H1 (cell line): ENCODE measurements around the gene OBSCN. TPM values are rescaled to one million over a fixed set of nuclear protein-coding genes. Genes with fewer than 3 reads are reported as not detected.

Experiments used
- CTCF ChIA-PET: fragments of 300-600 bp; sonication (Branson Sonifier 250); formaldehyde crosslinking; loops from one replicate; lab custom pipeline; 2021; ENCODE audit not compliant: partially characterized antibody; lab: Charles Lee
- POLR2A ChIA-PET: fragments of 300-600 bp; sonication (Branson Sonifier 250); formaldehyde crosslinking; loops from one replicate; lab custom pipeline; 2021; ENCODE audit warnings: inconsistent platforms; ENCODE audit not compliant: partially characterized antibody; lab: Charles Lee
- DNase-seq, 2 experiments: peaks; one replicate each; pipeline versions ENCODE4 v3.0.0 to v3.0.0-alpha.2; 2010 to 2022; ENCODE audit warnings: low spot score in 2 of 2, low read depth in 1 of 2, mixed read lengths in 1 of 2
- FAIRE-seq: peaks from 2 replicates; lab custom pipeline; 2011; peaks lifted over from hg19 to GRCh38; lab: Jason Lieb, UNC
- H2AFZ ChIP-seq: 2 replicates; pipeline ENCODE4 v1.8.1; 2012; ENCODE audit warnings: low read length, inconsistent platforms
- H2AK5ac ChIP-seq: 2 replicates; pipeline ENCODE4 v1.6.1; 2013; ENCODE audit warnings: low read depth, low read length
- H2BK120ac ChIP-seq: replicated peaks from 2 replicates; pipeline ENCODE3; 2013; ENCODE audit warnings: low read depth, low read length, inconsistent platforms
- H2BK12ac ChIP-seq: 2 replicates; pipeline ENCODE4 v1.6.1; 2013; ENCODE audit warnings: low read depth, low read length
- H2BK15ac ChIP-seq: 2 replicates; pipeline ENCODE4 v1.6.1; 2013; ENCODE audit warnings: low read length
- H2BK20ac ChIP-seq: 2 replicates; pipeline ENCODE4 v1.6.1; 2013; ENCODE audit warnings: low read length
- H2BK5ac ChIP-seq: 2 replicates; pipeline ENCODE4 v1.6.1; 2013; ENCODE audit warnings: low read depth, low read length
- H3K14ac ChIP-seq: 2 replicates; pipeline ENCODE4 v1.6.1; 2013; ENCODE audit warnings: inconsistent platforms; ENCODE audit not compliant: insufficient read length
- H3K18ac ChIP-seq: 2 replicates; pipeline ENCODE4 v1.6.1; 2013; ENCODE audit warnings: low read length; ENCODE audit errors: extremely low read depth
- H3K23ac ChIP-seq: 2 replicates; pipeline ENCODE4 v1.6.1; 2013; ENCODE audit warnings: inconsistent platforms; ENCODE audit not compliant: insufficient read length
- H3K23me2 ChIP-seq: 2 replicates; pipeline ENCODE4 v1.6.1; 2013; ENCODE audit warnings: low read depth, low read length
- H3K27ac ChIP-seq: 2 replicates; pipeline ENCODE4 v1.6.1; 2011; ENCODE audit warnings: low read depth, low read length, inconsistent platforms
- H3K27me3 ChIP-seq, 4 experiments: replicated peaks in 1 of 4; 1 replicate in 1 of 4; 2 replicates in 3 of 4; pipeline versions ENCODE4 v1.6.1 to v1.8.1; 2011 to 2013; ENCODE audit warnings: low read length in 3 of 4, mild to moderate bottlenecking in 3 of 4, inconsistent platforms in 2 of 4, mixed read lengths in 2 of 4, moderate library complexity in 1 of 4; ENCODE audit not compliant: control insufficient read depth in 3 of 4, insufficient read depth in 3 of 4; ENCODE audit errors: extremely low read depth in 1 of 4
- H3K36me3 ChIP-seq, 4 experiments: 2 replicates each; pipeline versions ENCODE4 v1.6.1 to v1.8.1; 2011 to 2013; ENCODE audit warnings: mild to moderate bottlenecking in 4 of 4, low read length in 3 of 4, moderate library complexity in 2 of 4, control low read depth in 1 of 4, inconsistent platforms in 1 of 4; ENCODE audit not compliant: insufficient read depth in 4 of 4, control insufficient read depth in 2 of 4
- H3K4ac ChIP-seq: replicated peaks from 2 replicates; pipeline ENCODE3; 2013; ENCODE audit warnings: low read length, low read depth, mixed read lengths, inconsistent platforms; ENCODE audit not compliant: insufficient read length
- H3K4me1 ChIP-seq, 4 experiments: replicated peaks in 1 of 4; 1 replicate in 1 of 4; 2 replicates in 3 of 4; pipeline versions ENCODE4 v1.6.1 to v1.8.1; 2011 to 2013; ENCODE audit warnings: low read length in 3 of 4, inconsistent platforms in 2 of 4, mixed read lengths in 1 of 4; ENCODE audit not compliant: insufficient read depth in 4 of 4, control insufficient read depth in 3 of 4
- H3K4me2 ChIP-seq, 2 experiments: 2 replicates each; pipeline versions ENCODE4 v1.6.1 to v1.8.1; 2011 to 2013; ENCODE audit warnings: low read depth in 2 of 2, low read length in 2 of 2, control low read depth in 1 of 2, inconsistent platforms in 1 of 2, mild to moderate bottlenecking in 1 of 2; ENCODE audit not compliant: insufficient read depth in 1 of 2
- H3K4me3 ChIP-seq, 4 experiments: fragments of 200-600, 300-600 bp in 1 of 4; sonication (generic), shearing (Covaris generic), sonication (Bioruptor Twin) in 1 of 4; 2 replicates each; pipeline versions ENCODE4 v1.5.1 to v1.8.1; 2011 to 2016; ENCODE audit warnings: low read length in 4 of 4, low read depth in 3 of 4, control low read depth in 2 of 4, inconsistent platforms in 2 of 4, mild to moderate bottlenecking in 2 of 4, mixed read lengths in 1 of 4, moderate library complexity in 1 of 4; ENCODE audit not compliant: insufficient read depth in 2 of 4; ENCODE audit errors: extremely low read depth in 1 of 4
- H3K56ac ChIP-seq: replicated peaks from 2 replicates; pipeline ENCODE3; 2013; ENCODE audit warnings: low read depth, mild to moderate bottlenecking, mixed read lengths, low read length, inconsistent platforms; ENCODE audit not compliant: insufficient read length
- H3K79me1 ChIP-seq: 2 replicates; pipeline ENCODE4 v1.6.1; 2013; ENCODE audit warnings: low read depth, low read length, control low read depth
- H3K79me2 ChIP-seq, 2 experiments: 2 replicates each; pipeline versions ENCODE4 v1.6.1 to v1.8.1; 2012 to 2013; ENCODE audit warnings: low read length in 2 of 2, mild to moderate bottlenecking in 2 of 2, inconsistent platforms in 1 of 2; ENCODE audit not compliant: insufficient read depth in 2 of 2, control insufficient read depth in 1 of 2
- H3K9ac ChIP-seq, 4 experiments: replicated peaks in 1 of 4; 1 replicate in 1 of 4; 2 replicates in 3 of 4; pipeline versions ENCODE4 v1.6.1 to v1.8.1; 2011 to 2013; ENCODE audit warnings: low read depth in 3 of 4, low read length in 3 of 4, control low read depth in 2 of 4, mild to moderate bottlenecking in 2 of 4, moderate library complexity in 2 of 4, inconsistent platforms in 1 of 4; ENCODE audit errors: extremely low read depth in 1 of 4
- H3K9me3 ChIP-seq, 2 experiments: 2 replicates each; pipeline versions ENCODE4 v1.6.1 to v1.8.1; 2012 to 2013; ENCODE audit warnings: mild to moderate bottlenecking in 2 of 2, moderate library complexity in 2 of 2, control low read depth in 1 of 2, inconsistent platforms in 1 of 2, low read depth in 1 of 2, low read length in 1 of 2, mixed read lengths in 1 of 2; ENCODE audit not compliant: insufficient read depth in 2 of 2
- H4K20me1 ChIP-seq, 2 experiments: replicated peaks in 1 of 2; 2 replicates each; pipeline versions ENCODE3 to v1.8.1; 2011 to 2013; ENCODE audit warnings: inconsistent platforms in 2 of 2, low read length in 2 of 2, mild to moderate bottlenecking in 1 of 2; ENCODE audit not compliant: insufficient read depth in 2 of 2, control insufficient read depth in 1 of 2
- H4K5ac ChIP-seq: 2 replicates; pipeline ENCODE4 v1.6.1; 2013; ENCODE audit warnings: low read length, low read depth, mixed read lengths, inconsistent platforms; ENCODE audit not compliant: insufficient read length
- H4K8ac ChIP-seq: 2 replicates; pipeline ENCODE4 v1.8.0; 2013; ENCODE audit warnings: mild to moderate bottlenecking, moderate library complexity, low read length, inconsistent platforms; ENCODE audit not compliant: insufficient read depth; ENCODE audit errors: extremely low read depth
- H4K91ac ChIP-seq: replicated peaks from 2 replicates; pipeline ENCODE3; 2013; ENCODE audit warnings: low read length, mixed read lengths, inconsistent platforms; ENCODE audit not compliant: insufficient read length
- ATF3 ChIP-seq: IDR thresholded peaks from 2 replicates; pipeline ENCODE4 v1.6.1; 2011; ENCODE audit warnings: low read depth, mild to moderate bottlenecking, low read length; ENCODE audit not compliant: insufficient read depth
- BCL11A ChIP-seq, 2 experiments: IDR thresholded peaks; one replicate each; pipeline ENCODE4 v1.6.1; 2011; ENCODE audit warnings: low read depth in 2 of 2, low read length in 2 of 2, mild to moderate bottlenecking in 2 of 2
- CEBPB ChIP-seq: IDR thresholded peaks from 2 replicates; pipeline ENCODE4 v1.6.1; 2012; ENCODE audit warnings: low read depth, low read length
- HDAC2 ChIP-seq, 2 experiments: fragments of 300-600 bp in 1 of 2; sonication (generic) in 1 of 2; IDR thresholded peaks; 2 replicates each; pipeline ENCODE4 v1.6.1; 2011 to 2012; ENCODE audit warnings: low read depth in 2 of 2, low read length in 2 of 2, mild to moderate bottlenecking in 2 of 2, moderate library complexity in 2 of 2, borderline replicate concordance in 1 of 2, inconsistent platforms in 1 of 2
- HDAC6 ChIP-seq: IDR thresholded peaks from one replicate; pipeline ENCODE4 v1.7.1; 2012; ENCODE audit warnings: low read depth, mild to moderate bottlenecking, inconsistent platforms, low read length, moderate library complexity
- KDM1A ChIP-seq: fragments of 200-600, 300-600 bp; sonication (generic); IDR thresholded peaks from 2 replicates; pipeline ENCODE4 v1.7.1; 2016; ENCODE audit warnings: mild to moderate bottlenecking, low read length, borderline replicate concordance
- SP4 ChIP-seq: IDR thresholded peaks from 2 replicates; pipeline ENCODE4 v1.6.1; 2012; ENCODE audit warnings: low read length, inconsistent platforms
- SRF ChIP-seq: IDR thresholded peaks from 2 replicates; pipeline ENCODE4 v1.6.1; 2011; ENCODE audit warnings: mild to moderate bottlenecking, low read depth, low read length, moderate library complexity
- SUZ12 ChIP-seq: fragments of 200-600 bp; sonication (generic); IDR thresholded peaks from 2 replicates; pipeline ENCODE4 v1.6.1; 2012; ENCODE audit warnings: mild to moderate bottlenecking, inconsistent platforms, low read length, moderate library complexity, mixed read lengths
- WGBS, 2 experiments: shearing (Covaris generic) in 1 of 2; methylation state at CpG; one replicate each; pipeline versions ENCODE4 v1.1.6 to v1.1.7; 2013 to 2015; ENCODE audit warnings: low lambda C conversion rate in 2 of 2, mixed read lengths in 2 of 2, inconsistent platforms in 1 of 2, low coverage in 1 of 2, missing lambda C conversion rate in 1 of 2; ENCODE audit not compliant: insufficient replicate concordance in 2 of 2, insufficient coverage in 1 of 2, insufficient read length in 1 of 2; ENCODE audit errors: extremely low coverage in 1 of 2, missing lambda C conversion rate in 1 of 2; 5-methylcytosine and 5-hydroxymethylcytosine counted together
- polyA plus RNA-seq, 7 experiments: library from polyadenylated mRNA; depleted of rRNA in 3 of 7; stranded (reverse) in 5 of 7; unstranded in 2 of 7; fragments of >200 nt in 5 of 7; fragments of 200-250 nt in 2 of 7; gene quantifications; 1 replicate in 5 of 7; 2 replicates in 1 of 7; 4 replicates in 1 of 7; pipeline versions ENCODE4 v1.2.1 to v1.2.3, GENCODE V29; 2011 to 2013; ENCODE audit warnings: missing spikeins in 2 of 7, mixed read lengths in 2 of 7
- total RNA-seq: library from RNA; stranded (reverse); fragmentation: NEBNext Ultra II Directional; extraction: Animal tissue kit (Norgen Biotek cat#: 25700); gene quantifications from 2 replicates; pipeline ENCODE4 v1.2.1, GENCODE V29; 2021

The OBSCN gene
- total and polyA plus RNA-seq, 2 of the 8 experiments (the other 6 are each of a cell fraction or from before 2014, with no cell fraction given): 7.5 to 28.4 TPM

DNA sequence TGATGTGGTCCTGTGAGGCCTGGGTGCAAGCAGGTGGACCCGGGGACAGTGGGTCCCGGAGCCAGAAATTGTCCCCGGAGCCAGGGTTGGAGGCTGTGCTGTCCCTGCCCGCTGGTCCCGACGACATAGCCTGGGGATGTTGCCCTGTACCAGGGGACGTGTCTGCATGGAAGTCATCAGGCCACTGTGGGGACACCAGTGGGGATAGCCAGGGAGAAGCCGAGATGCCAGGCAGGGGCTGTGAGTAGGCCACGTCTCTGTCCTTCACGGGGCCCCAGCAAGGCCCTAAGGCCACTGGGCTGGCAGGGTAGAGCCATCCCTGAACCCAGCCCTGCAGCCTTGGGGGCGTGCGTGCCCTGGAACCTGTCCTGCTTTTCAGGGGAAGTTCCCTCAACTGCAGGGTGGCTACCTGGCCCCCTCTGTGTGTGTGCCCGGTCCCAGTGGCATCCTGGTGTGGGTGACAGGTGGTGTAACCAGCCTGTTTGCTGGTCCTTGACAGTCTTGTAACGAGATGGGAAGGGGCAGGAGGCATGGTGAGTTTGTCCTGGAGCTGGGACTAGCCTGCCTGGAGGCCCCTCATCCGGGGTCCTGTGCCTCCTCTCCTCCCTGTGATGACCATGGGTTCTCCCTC, 73.2 kb downstream of the OBSCN start:
- Histone ChIP-seq H2AK5ac (no peak overlapping the region), H3K79me1 (no peaks in the 10 kb centered on the region), H4K91ac (no peak overlapping the region), H2BK15ac (no peak overlapping the region), H3K4me3 (no peak overlapping the region), H3K18ac (no peak overlapping the region), H2BK120ac (no peak overlapping the region), H3K4me1 (peaks cover 0 to 7% (median 1%) of the 10 kb centered on the region in 4 experiments; a peak in 4 of 7 replicates), H3K14ac (no peak overlapping the region), H3K4ac (no peak overlapping the region), H3K4me2 (no peak overlapping the region), H3K27me3 (no peaks in the 10 kb centered on the region), H3K36me3 (peaks cover 7 to 23% (median 13%) of the 10 kb centered on the region in 4 experiments; a peak in 6 of 8 replicates), H2AFZ (no peak overlapping the region), H4K5ac (no peak overlapping the region), H2BK12ac (no peak overlapping the region), H3K79me2 (no peaks in the 10 kb centered on the region), H4K20me1 (peaks cover 3 to 5% of the 10 kb centered on the region in 2 experiments), H3K9ac (no peak overlapping the region), H3K27ac (no peak overlapping the region), H4K8ac (no peak overlapping the region), H2BK5ac (no peak overlapping the region), H2BK20ac (no peak overlapping the region), H3K23ac (no peak overlapping the region), H3K23me2 (peaks cover 3% of the 10 kb centered on the region; the same call in 1 of the 2 replicates), H3K56ac (no peak overlapping the region), H3K9me3 (no peaks in the 10 kb centered on the region)
- CTCF ChIA-PET: interaction anchor here (1.3 to 3.1 kb wide), 3 partner anchors 10 to 21 kb away, joined by 3 to 16 read pairs (median 3); no protein-coding TSS in a partner anchor
- FAIRE-seq (no peak), DNase-seq (no peak)
- 96% methylated on average over 13 of the region's 15 CpGs; no CpG with 5 or more reads in 1 of the 2 experiments for WGBS, 2 experiments
- POLR2A ChIA-PET: interaction anchor here (0.5 to 1.3 kb wide), 2 partner anchors 28 to 240 kb away, joined by 3 to 4 read pairs; no protein-coding TSS in a partner anchor
- TF ChIP-seq HDAC2 (IDR thresholded peaks at IDR 0.05; ENCODE audit: borderline replicate concordance in 1 of 2, low read depth in 2 of 2, low read length in 2 of 2) (no peak), KDM1A (no peak), SUZ12 (no peak), ATF3 (no peak), SRF (no peak), HDAC6 (no peak), CEBPB (no peak), BCL11A (IDR thresholded peaks at IDR 0.05; ENCODE audit: low read depth in 2 of 2, low read length in 2 of 2) (no peak), SP4 (no peak)
